NCI-H2107 treated with DMSO at 0.1 percent for 48 hours (cell line): Measurements from ENCODE around the gene SEPHS2.
"Not testable (repeated sequence)": the region's sequence is repeated elsewhere in the genome, so short reads cannot be mapped to it uniquely, and the experiment has no call there.

Source experiments
- DNase-seq: peaks from one replicate; lab custom pipeline; 2025; ENCODE audit not compliant: unreplicated experiment; lab: John Stamatoyannopoulos, UW

SEPHS2 gene

GRCh38 chr16:30399435-30400186 is 46.1 kb downstream of the SEPHS2 start:
- DNase-seq: no peak

DNA sequence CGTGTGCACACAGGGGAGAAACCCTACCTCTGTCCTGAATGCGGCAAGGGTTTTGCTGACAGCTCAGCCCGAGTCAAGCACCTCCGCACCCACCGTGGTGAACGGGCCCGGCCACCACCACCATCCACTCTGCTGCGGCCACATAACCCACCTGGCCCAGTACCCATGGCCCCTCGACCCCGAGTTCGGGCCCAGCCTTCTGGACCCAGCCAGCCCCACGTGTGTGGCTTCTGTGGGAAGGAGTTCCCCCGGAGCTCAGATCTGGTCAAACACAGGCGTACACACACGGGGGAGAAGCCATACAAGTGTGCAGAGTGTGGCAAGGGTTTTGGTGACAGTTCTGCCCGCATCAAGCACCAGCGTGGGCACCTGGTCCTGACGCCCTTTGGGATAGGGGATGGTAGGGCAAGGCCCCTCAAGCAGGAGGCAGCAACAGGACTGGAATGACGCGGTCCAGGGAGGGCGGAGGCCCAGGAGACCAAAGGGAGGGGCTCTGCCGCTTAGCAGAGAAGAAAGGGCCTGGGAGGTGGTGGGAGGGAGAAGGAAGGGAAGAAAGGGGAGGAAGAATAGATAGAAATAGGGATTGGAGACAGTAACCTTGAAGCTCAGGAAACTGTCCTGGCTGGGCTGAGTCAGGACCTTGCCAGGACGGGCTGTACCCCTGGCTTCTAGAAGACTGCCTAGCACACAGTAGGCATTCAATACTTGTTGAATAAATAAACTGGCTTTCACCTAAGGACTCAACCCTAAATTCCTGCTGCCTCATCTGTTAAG is 46.8 kb downstream of the SEPHS2 start:
- DNase-seq: no peak

DNA sequence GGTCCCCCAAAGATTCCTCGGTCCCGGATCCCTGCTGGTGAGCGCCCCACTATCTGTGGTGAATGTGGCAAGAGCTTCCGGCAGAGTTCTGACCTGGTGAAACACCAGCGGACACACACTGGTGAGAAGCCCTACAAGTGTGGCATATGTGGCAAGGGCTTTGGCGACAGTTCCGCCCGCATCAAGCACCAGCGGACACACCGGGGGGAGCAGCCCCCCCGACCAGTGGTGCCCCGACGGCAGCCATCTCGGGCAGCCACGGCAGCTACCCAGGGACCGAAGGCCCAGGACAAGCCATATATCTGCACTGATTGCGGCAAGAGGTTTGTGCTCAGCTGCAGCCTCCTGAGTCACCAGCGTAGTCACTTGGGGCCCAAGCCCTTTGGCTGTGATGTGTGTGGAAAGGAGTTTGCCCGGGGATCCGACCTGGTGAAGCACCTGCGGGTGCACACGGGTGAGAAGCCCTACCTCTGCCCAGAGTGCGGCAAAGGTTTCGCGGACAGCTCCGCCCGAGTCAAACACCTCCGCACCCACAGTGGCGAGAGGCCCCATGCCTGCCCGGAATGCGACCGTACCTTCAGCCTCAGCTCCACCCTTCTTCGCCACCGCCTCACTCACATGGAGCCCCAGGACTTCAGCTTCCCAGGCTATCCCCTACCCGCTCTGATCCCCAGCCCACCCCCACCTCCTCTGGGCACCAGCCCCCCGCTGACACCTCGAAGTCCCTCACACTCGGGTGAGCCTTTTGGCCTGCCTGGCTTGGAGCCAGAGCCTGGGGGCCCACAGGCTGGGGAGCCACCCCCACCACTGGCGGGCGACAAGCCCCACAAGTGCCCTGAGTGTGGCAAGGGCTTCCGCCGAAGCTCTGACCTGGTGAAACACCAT is 47.7 kb downstream of the SEPHS2 start:
- DNase-seq: no peak

- DNase-seq: no peak
Measured at GRCh38 chr16:30397056-30397455, 48.6 kb downstream of the SEPHS2 start.

GRCh38 chr16:30396627-30397026 is 49.0 kb downstream of the SEPHS2 start:
- not testable (repeated sequence) for DNase-seq

DNA sequence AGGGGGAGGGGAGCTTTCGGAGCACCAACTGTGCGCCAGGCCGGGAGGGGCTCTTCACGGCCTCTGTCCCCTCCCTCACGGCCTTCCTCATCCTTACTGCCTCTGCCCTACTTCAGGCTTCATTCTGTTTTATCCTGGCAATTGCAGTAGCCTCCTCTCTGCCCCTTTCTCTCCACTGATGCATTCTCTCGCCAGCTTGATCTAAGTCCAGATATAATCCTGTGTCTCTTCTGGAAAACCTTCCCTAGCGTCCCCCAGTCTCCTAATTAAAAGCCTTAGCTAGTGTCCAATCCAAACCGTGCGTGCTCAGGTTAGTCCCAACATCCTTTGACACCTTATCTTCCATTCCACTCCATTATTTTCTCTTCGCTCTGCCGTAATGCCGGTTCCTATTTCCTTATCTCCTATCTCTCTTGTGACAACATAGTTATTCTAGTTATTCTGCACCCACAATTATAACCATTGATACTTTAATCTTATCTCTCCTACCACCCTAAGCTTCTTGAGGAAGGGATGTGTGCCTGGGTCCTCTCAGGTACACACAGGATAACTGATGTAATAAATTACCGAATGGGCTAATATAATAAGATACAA is 49.6 kb downstream of the SEPHS2 start:
- no peak for DNase-seq

GRCh38 chr16:30395155-30395991 is 50.3 kb downstream of the SEPHS2 start, which contains the start of gene ZNF48:
ZNF48 (plus strand) TSS chr16:30395420; CDS start chr16:30395795, 375 bp downstream.
- peak; percentile 78 for DNase-seq

DNA sequence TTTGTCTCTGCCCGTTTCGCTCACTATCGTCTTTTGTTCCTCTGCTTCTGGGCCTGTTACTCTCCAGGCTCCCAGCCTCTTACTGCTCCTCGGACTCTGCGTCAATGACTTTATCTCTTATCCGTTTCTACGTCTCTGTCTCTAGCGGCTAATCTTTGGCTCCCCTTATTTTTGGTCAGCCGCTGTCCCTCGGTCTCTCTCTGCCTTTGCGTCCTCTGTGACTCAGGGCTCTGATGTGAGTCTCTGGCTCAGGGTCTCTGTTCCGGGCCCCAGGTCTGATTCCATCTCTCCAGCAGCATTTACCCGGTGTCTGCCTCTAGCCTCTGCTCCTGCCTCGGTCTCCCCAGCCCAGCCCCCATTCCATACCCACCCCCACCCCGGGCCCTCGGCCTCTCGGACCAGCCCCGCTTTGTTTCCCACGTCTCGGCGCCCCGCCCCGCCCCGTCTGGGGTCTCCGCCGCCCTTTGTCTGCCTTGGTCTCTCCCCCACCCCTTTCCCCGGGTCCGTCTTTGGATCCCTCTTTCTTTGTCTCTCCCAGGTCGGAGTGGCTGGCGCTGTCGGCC is 51.0 kb downstream of the SEPHS2 start:
- DNase-seq: no peak
